Measurements from ENCODE around the gene DLG5. TPM values are rescaled to one million over a fixed set of nuclear protein-coding genes. Genes with fewer than 3 reads are reported as not detected.

Gene DLG5
- total RNA-seq, 1 experiment from 2014 or later: 31.7 TPM

DNA sequence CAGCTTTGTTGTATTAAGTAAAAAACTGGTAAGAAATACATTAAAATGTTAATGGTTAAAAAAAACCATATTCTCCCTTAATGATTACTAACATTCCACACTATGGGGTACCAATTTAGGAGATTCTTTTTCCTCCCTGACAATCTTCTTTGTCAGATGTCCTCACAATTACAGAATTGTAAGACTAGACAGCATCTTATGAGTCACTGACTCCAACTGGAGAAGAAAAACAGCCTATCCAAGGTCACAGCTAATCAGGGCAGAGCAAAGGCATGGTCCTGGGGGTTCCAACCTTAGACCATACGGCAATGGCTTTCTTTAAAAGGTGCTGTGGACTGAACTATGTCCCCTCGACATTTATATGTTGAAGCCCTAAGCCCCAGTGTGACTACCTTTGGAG lies 127.6 kb downstream of the DLG5 start:
- no peaks in the 10 kb centered on the region for H3K27me3 ChIP-seq (ENCODE audit: control insufficient read depth, insufficient read depth, low read length)
- no peak overlapping the region for H3K4me3 ChIP-seq (ENCODE audit: insufficient read depth, low read depth, low read length)
- DNase-seq: no peak
- H3K36me3 ChIP-seq (replicated peaks; ENCODE audit: control insufficient read depth, insufficient read depth, low read length): peaks cover 19% of the 10 kb centered on the region

DNA sequence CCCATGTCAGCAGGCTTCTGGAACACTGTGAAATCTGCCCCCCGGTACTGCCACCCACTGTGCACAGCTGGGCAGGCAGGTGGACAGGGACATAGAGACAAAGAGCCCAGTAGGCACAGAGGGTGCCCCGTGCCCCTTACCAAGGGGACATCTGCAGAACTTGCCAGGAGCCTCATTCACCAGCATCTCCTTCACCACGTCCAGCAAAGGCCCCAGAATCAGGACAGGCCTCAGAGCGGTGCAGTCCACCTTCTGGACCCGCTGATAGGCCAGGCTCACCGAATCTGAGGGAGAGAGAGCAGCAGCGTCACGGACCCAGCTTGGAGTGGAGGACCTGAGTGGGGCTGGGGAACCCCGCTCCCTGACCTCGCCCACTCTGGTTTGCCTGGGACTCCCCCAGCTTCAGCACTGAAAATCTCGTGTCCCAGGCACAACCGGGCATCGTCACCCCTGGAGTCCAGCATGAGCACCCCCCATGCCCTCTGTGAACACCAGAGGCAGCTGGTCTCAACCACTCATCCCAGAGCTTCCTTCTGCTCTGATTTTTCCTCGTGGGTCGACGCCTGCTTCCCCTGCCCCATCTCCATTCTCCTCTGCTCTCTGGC lies 130.1 kb downstream of the DLG5 start:
- no peak for DNase-seq
- Histone ChIP-seq H3K4me3 (ENCODE audit: insufficient read depth, low read depth, low read length) (no peak overlapping the region), H3K36me3 (replicated peaks; ENCODE audit: control insufficient read depth, insufficient read depth, low read length) (peaks cover 32% of the 10 kb centered on the region), H3K27me3 (ENCODE audit: control insufficient read depth, insufficient read depth, low read length) (no peaks in the 10 kb centered on the region)

DNA sequence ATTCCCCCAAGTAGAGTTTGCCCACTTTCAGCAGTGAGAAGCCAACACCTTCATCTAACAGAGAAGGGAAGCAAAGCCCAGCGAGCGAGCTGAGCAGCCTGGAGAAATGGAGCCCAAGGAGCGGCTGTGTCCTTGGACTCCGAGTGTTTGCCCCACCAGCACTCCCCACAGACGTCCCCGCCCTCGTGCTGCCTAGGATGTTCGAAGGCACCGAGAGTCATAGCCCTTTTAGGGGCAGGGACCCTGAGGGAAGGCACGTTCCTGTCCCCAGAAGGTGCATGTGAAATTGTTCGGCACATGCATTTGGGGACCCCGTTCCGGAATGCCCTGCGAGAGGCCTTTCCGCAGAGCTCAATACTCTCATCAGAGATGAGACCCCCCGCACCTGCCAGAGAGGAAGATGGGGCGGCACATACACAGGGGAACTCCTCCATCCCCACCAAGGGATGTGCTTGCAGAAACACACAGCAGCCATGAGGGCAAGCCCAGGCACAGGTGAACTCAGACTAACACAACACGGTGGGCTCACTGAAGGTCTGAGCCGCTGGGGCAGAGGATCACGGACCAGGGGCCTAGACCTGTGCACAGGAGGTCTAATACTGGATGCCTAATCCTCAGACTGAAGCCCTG lies 131.0 kb downstream of the DLG5 start:
- Histone ChIP-seq H3K36me3 (replicated peaks; ENCODE audit: control insufficient read depth, insufficient read depth, low read length) (peaks cover 32% of the 10 kb centered on the region), H3K4me3 (ENCODE audit: insufficient read depth, low read depth, low read length) (no peak overlapping the region), H3K27me3 (ENCODE audit: control insufficient read depth, insufficient read depth, low read length) (no peaks in the 10 kb centered on the region)
- no peak for DNase-seq

DNA sequence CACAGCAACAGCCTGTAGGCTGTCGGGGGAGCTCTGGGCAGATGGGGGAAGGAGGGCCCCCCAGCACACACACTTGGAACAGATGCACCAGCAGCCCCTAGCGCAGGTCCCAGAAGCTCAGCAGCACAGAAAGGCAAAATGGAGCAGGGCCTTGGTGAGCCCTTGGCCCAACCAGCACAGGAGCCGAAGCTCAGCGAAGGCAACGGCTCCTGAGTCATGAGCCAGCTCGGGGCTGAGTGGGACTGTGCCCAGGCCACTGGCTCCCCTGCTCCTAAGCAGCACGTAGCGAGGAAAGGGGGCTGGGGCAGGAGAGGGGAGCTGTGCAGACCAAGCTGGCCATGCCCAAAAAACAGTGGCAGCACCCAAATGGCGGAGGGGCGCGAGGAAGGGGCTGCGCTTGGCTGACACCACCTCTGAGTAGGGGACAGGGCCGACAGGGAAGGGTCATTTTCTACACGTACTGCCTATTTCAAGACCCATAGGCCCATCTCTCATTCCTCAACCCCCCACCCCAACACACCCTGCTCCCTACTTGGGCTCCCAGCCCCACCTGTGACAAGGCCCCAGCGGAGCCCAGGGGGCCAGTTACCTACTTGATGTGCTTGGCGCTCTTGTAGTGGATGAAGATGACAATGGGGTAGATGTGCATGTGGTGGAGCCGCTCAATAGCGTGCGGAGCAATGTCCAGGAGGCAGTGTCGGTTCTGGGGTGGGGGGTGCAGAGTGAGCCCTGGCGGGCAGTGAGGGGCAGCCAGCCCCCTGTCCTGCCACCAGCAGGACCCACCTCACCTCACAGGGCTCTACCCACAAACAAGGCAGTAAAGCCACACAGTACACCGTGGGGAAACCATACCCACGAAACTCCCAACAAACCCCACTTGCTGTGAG lies 132.1 kb downstream of the DLG5 start:
- H3K36me3 ChIP-seq (replicated peaks; ENCODE audit: control insufficient read depth, insufficient read depth, low read length): peaks cover 34% of the 10 kb centered on the region
- H3K4me3 ChIP-seq (ENCODE audit: insufficient read depth, low read depth, low read length): no peak overlapping the region
- no peak for DNase-seq
- H3K27me3 ChIP-seq (ENCODE audit: control insufficient read depth, insufficient read depth, low read length): no peaks in the 10 kb centered on the region

DNA sequence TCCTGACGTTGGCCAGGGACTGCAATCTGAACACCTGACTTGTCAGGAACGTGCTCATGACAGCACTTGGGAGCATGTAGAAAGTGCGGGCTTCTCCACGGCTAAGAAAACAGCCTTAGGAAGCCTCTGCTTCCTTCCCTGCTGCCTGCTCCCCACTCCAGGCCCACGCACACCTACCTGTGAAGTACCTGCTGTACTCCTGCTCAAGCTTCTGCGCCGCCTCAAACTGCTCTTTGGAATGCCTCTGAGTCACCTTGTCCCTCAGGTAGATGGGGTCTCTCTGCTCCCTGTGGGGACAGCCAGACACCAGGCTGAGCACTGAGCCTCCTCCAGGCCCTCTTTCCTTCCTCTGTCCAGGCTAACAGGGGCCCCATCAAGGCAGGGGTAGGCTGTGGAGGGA lies 132.7 kb downstream of the DLG5 start:
- no peak overlapping the region for H3K4me3 ChIP-seq (ENCODE audit: insufficient read depth, low read depth, low read length)
- no peak for DNase-seq
- H3K36me3 ChIP-seq (replicated peaks; ENCODE audit: control insufficient read depth, insufficient read depth, low read length): peaks cover 29% of the 10 kb centered on the region
- H3K27me3 ChIP-seq (ENCODE audit: control insufficient read depth, insufficient read depth, low read length): no peaks in the 10 kb centered on the region

DNA sequence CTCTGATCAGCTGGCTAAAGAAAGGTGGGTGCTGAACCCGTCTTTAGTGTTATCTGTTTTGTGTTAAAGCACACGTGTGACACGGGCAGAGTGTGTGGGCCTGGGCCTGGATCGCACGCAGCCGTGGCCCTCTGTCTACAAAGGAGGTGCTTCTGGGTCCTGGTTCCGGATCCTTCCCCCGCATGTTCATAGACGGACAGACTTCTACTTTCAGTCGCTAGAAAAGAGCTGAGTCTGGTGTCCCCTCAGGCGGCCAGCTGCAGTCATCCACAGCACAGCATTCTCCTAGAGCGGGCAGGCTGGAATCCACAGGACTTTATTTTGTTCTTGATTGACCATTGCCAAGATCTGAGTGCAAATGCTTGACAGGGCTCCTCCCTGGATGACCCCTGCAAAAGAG lies 134.4 kb downstream of the DLG5 start:
- H3K36me3 ChIP-seq (replicated peaks; ENCODE audit: control insufficient read depth, insufficient read depth, low read length): peaks cover 26% of the 10 kb centered on the region
- H3K27me3 ChIP-seq (ENCODE audit: control insufficient read depth, insufficient read depth, low read length): no peaks in the 10 kb centered on the region
- no peak for DNase-seq
- H3K4me3 ChIP-seq (ENCODE audit: insufficient read depth, low read depth, low read length): no peak overlapping the region

DNA sequence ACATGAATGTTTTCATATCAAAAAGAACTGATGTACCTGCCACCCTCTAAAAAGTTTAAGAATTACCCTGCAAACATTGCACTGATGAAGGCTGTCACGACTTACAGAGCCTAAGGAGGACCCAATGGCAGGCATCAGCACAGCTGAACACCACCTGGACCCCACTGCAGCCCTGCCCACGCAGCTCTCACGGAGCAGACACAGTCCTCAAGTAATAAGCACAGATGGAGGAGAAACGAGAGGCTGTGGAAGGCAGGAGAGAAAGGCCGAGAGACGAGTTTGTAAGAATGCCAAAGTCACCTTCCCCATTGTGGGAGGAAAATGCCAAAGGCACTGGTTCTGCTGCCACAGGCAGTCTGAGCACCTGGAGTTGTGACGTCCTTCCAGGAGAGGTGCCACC lies 135.0 kb downstream of the DLG5 start:
- Histone ChIP-seq H3K27me3 (ENCODE audit: control insufficient read depth, insufficient read depth, low read length) (no peaks in the 10 kb centered on the region), H3K36me3 (replicated peaks; ENCODE audit: control insufficient read depth, insufficient read depth, low read length) (peaks cover 23% of the 10 kb centered on the region), H3K4me3 (ENCODE audit: insufficient read depth, low read depth, low read length) (no peak overlapping the region)
- DNase-seq: no peak

DNA sequence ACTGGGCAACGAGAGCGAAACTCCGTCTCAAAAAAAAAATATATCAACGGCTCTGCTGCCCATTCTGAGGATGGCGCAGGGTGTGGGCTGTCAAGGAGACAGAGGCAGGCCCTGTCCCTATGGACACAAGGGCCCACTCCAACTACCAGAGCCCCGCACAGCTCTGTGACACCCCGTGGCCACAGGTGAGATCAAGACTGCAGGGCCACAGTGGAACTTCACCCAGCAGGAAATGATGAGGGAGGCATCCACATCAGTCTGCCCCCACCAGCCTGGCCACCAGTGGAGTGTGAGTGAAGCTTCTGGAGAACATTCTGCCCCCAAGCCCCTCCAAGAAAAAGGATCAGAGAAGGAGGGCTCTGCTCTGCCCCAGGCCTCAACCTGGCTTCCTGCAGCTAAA lies 136.7 kb downstream of the DLG5 start:
- peaks cover 17% of the 10 kb centered on the region for H3K36me3 ChIP-seq (replicated peaks; ENCODE audit: control insufficient read depth, insufficient read depth, low read length)
- no peaks in the 10 kb centered on the region for H3K27me3 ChIP-seq (ENCODE audit: control insufficient read depth, insufficient read depth, low read length)
- no peak for DNase-seq
- H3K4me3 ChIP-seq (ENCODE audit: insufficient read depth, low read depth, low read length): no peak overlapping the region

DNA sequence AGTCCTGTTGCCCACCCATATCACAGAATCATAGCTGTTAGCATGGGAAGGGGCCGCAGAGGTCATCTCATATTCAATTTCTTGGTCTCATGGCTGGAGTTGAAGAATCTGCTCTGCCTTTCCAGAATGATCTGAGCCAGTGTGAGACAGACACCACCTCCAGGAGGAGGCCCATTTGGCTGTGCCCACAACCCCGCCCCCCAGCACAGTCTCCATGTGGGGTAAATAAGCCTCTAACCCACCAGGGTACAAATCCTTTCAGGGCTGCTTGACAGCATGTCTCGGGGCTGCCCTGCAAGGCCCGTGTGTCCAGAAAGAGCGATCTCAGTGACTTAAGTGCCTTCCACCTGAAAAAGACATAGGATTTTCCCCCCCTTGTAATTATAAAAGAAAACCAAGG lies 137.5 kb downstream of the DLG5 start:
- Histone ChIP-seq H3K4me3 (ENCODE audit: insufficient read depth, low read depth, low read length) (no peak overlapping the region), H3K36me3 (replicated peaks; ENCODE audit: control insufficient read depth, insufficient read depth, low read length) (peaks cover 17% of the 10 kb centered on the region), H3K27me3 (ENCODE audit: control insufficient read depth, insufficient read depth, low read length) (no peaks in the 10 kb centered on the region)
- no peak for DNase-seq

DNA sequence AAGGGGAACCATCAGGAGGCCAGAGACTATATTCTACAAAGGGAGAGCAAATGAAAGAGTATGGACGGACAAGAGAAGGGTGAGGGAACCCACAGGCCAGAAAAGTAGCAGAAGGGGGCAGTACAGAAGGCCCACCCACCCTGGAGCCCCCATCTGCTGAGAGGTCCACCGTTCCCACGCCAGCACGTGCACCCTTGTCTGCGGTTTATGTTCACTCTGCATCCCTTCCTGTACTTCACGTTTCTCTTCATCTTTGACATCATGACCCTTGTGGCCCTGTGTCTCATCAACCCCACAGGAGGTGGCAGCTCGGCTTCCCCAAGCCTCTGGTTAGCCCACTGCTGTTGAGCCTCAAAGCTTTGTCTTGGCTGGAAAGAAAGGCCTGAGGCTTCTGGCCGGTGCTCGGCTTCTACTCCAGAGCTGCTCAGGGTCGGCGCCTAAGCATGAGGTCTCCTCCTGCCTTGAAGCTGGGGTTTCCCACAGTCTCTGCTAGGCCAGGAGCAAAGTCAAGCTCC lies 138.0 kb downstream of the DLG5 start:
- no peak for DNase-seq
- Histone ChIP-seq H3K36me3 (replicated peaks; ENCODE audit: control insufficient read depth, insufficient read depth, low read length) (peaks cover 14% of the 10 kb centered on the region), H3K27me3 (ENCODE audit: control insufficient read depth, insufficient read depth, low read length) (no peaks in the 10 kb centered on the region), H3K4me3 (ENCODE audit: insufficient read depth, low read depth, low read length) (no peak overlapping the region)

DNA sequence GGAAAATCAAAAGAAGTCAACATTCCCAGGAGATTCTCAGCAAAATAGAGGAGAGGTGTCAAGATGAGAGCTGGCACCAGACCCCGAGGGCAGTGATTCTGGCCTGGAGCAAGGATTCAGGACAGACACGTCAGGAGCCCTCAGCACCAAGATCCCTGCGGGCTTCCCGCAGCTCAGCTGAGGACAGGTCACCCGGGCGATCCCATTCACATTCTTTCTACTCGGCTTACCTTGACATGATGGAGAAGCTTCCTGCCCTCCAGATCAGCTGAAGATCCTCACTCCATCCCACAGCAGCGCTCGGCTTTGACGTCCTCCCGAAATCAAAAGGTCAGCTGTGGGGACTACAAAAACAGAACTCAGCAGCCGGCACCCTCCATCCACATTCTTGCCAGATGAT lies 139.1 kb downstream of the DLG5 start:
- Histone ChIP-seq H3K4me3 (ENCODE audit: insufficient read depth, low read depth, low read length) (no peak overlapping the region), H3K36me3 (replicated peaks; ENCODE audit: control insufficient read depth, insufficient read depth, low read length) (peaks cover 17% of the 10 kb centered on the region), H3K27me3 (ENCODE audit: control insufficient read depth, insufficient read depth, low read length) (no peaks in the 10 kb centered on the region)
- no peak for DNase-seq

DNA sequence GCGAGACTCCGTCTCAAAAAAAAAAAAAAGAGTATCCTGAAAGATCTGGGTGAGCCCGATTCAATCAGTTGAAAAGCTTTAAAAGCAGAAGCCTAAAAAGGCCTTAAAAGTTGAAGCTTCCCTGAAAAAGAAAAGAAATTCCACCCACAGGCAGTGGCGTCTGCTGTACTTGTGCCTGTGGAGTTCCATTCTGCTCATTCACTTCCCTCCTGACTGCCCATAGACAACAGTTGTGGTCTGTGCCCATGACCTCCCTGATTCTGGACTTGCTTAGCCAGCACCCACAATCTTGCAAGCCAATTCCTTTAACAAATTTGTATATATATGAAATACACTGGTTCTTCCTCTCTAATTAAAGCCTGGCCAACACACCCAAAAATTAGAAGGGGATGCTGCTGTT lies 141.7 kb downstream of the DLG5 start:
- no peaks in the 10 kb centered on the region for H3K27me3 ChIP-seq (ENCODE audit: control insufficient read depth, insufficient read depth, low read length)
- peaks cover 8% of the 10 kb centered on the region for H3K36me3 ChIP-seq (replicated peaks; ENCODE audit: control insufficient read depth, insufficient read depth, low read length)
- DNase-seq: no peak
- H3K4me3 ChIP-seq (ENCODE audit: insufficient read depth, low read depth, low read length): no peak overlapping the region

DNA sequence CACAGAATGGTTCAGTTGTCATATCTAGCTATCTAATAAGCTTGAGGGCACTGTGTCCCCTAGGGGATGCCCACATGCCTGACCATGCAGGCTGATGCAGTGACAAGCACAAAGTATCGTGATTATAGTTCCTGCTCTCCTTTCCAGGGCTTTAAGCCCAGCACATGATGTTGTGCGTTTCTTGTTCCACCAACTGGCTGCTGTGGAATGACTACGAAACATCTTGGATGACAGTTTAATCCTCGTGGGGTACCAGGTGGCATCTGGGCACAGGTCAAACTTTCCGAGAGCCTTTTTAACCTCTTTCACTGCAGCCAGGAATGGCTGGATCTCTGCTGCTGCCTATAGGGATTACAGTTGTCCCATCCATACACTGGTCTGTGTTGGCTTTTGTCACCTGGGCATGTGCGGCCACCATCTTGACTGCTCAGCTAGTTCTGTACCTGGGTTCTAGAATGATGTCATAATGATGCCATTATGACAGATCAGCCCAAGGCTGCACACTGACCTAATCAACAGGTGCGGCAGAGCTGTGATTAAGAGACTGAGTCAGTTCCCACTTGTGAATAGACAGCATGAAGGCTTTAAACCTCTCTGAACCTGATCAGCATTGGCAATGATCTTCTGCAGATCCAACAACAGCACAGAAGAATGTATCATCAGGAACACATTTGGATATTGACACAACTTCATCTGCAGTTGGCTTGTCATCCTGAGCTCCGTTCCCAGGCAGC lies 144.1 kb downstream of the DLG5 start:
- Histone ChIP-seq H3K36me3 (replicated peaks; ENCODE audit: control insufficient read depth, insufficient read depth, low read length) (peaks cover 8% of the 10 kb centered on the region), H3K27me3 (ENCODE audit: control insufficient read depth, insufficient read depth, low read length) (no peaks in the 10 kb centered on the region), H3K4me3 (ENCODE audit: insufficient read depth, low read depth, low read length) (no peak overlapping the region)
- DNase-seq: no peak

DNA sequence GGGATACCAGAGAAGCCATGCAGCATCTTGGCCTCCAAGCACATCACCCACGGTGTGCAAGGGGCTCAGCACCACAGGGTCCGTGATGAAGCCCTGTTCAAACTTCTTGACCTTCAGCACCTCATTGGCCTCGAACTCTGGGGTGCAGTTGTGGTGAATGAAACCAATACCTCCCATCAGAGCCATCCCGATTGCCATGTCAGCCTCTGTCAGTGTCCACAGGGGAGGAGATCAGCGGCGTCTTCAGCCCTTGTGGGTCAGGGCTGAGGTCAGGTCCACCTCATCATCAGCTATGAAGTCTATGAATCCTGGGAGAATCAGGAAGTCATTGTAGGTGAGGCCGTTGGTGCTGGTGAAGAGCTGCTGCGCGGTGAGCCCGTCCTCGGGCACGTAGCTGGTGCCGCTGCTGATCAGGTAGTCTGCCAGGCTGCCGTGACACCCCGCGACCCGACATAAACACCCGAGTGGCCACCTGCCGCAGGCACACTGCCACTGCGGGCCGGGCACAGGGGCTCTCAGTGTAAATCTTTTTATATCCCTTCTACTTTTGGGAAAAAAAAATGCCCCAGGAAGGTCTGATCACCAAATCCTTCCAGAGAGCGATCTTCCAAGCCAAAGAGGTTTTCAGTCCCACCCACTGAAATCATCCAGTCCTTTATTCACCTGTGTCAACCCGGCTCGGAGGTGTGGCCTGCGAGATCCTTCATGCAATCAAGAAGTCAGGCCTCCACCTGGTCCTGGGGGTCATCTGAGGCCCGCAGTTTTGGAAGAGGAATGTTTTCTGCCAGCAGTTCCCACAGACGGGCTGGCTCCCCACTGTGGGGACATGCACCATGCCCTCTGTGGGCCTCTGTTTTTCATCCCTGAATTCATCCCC lies 144.9 kb downstream of the DLG5 start:
- Histone ChIP-seq H3K27me3 (ENCODE audit: control insufficient read depth, insufficient read depth, low read length) (no peaks in the 10 kb centered on the region), H3K4me3 (ENCODE audit: insufficient read depth, low read depth, low read length) (no peak overlapping the region), H3K36me3 (replicated peaks; ENCODE audit: control insufficient read depth, insufficient read depth, low read length) (peaks cover 8% of the 10 kb centered on the region)
- DNase-seq: no peak
